Neuronal stem cell (in vitro differentiated cells): Measurements from ENCODE around the gene TMEM108.

ENCODE experiments used
- DNase-seq: peaks from one replicate; pipeline ENCODE4 v3.0.0-alpha.2; 2013; ENCODE audit warnings: low spot score
- H2AFZ ChIP-seq: one replicate; pipeline ENCODE4 v1.6.1; 2013; ENCODE audit warnings: mild to moderate bottlenecking, low read length, inconsistent platforms
- H2AK5ac ChIP-seq: 2 replicates; pipeline ENCODE4 v1.6.1; 2013; ENCODE audit warnings: low read depth, mild to moderate bottlenecking, inconsistent platforms, low read length, moderate library complexity, mixed read lengths
- H2BK120ac ChIP-seq: 2 replicates; pipeline ENCODE4 v1.6.1; 2013; ENCODE audit warnings: low read depth, mild to moderate bottlenecking, inconsistent platforms, low read length, moderate library complexity, mixed read lengths
- H2BK12ac ChIP-seq: one replicate; pipeline ENCODE4 v1.6.1; 2013; ENCODE audit warnings: low read length, inconsistent platforms
- H2BK15ac ChIP-seq: 2 replicates; pipeline ENCODE4 v1.6.1; 2013; ENCODE audit warnings: mild to moderate bottlenecking, low read length, inconsistent platforms, mixed read lengths
- H2BK5ac ChIP-seq: one replicate; pipeline ENCODE4 v1.6.1; 2013; ENCODE audit warnings: inconsistent platforms, mild to moderate bottlenecking, low read length, moderate library complexity
- H3K14ac ChIP-seq: one replicate; pipeline ENCODE4 v1.6.1; 2013; ENCODE audit warnings: low read length, inconsistent platforms
- H3K18ac ChIP-seq: 2 replicates; pipeline ENCODE4 v1.6.1; 2013; ENCODE audit warnings: low read length, inconsistent platforms
- H3K23ac ChIP-seq: 2 replicates; pipeline ENCODE4 v1.6.1; 2013; ENCODE audit warnings: low read depth, mild to moderate bottlenecking, mixed read lengths, low read length, inconsistent platforms; ENCODE audit not compliant: poor library complexity
- H3K27ac ChIP-seq: replicated peaks from 3 replicates; pipeline ENCODE4 v1.5.1; 2013; ENCODE audit warnings: low read length, inconsistent platforms
- H3K27me3 ChIP-seq, 3 experiments: 2 replicates each; pipeline ENCODE4 v1.6.1; 2013; ENCODE audit warnings: low read length in 3 of 3, mild to moderate bottlenecking in 2 of 3, inconsistent platforms in 1 of 3, low read depth in 1 of 3, mixed read lengths in 1 of 3, moderate library complexity in 1 of 3; ENCODE audit not compliant: control insufficient read depth in 3 of 3, insufficient read depth in 3 of 3
- H3K36me3 ChIP-seq, 2 donors: replicated peaks in 1 of 2; 2 replicates each; pipeline ENCODE4 v1.6.1; 2013; ENCODE audit warnings: low read length in 2 of 2; ENCODE audit not compliant: control insufficient read depth in 2 of 2, insufficient read depth in 2 of 2
- H3K4ac ChIP-seq: 2 replicates; pipeline ENCODE4 v1.6.1; 2013; ENCODE audit warnings: inconsistent platforms, mild to moderate bottlenecking, low read length, moderate library complexity
- H3K4me1 ChIP-seq, 2 donors: 1 replicate in 1 of 2; 2 replicates in 1 of 2; pipeline ENCODE4 v1.6.1; 2013; ENCODE audit warnings: low read length in 2 of 2, low read depth in 1 of 2; ENCODE audit not compliant: control insufficient read depth in 2 of 2, insufficient read depth in 1 of 2
- H3K4me2 ChIP-seq: one replicate; pipeline ENCODE4 v1.6.1; 2013; ENCODE audit warnings: mild to moderate bottlenecking, low read length, inconsistent platforms; ENCODE audit not compliant: insufficient read depth, poor library complexity, severe bottlenecking
- H3K4me3 ChIP-seq, 2 donors: 2 replicates each; pipeline ENCODE4 v1.5.1; 2013; ENCODE audit warnings: low read length in 2 of 2, mild to moderate bottlenecking in 2 of 2, inconsistent platforms in 1 of 2, moderate library complexity in 1 of 2
- H3K79me1 ChIP-seq: one replicate; pipeline ENCODE4 v1.6.1; 2013; ENCODE audit warnings: low read depth, mild to moderate bottlenecking, inconsistent platforms, low read length, moderate library complexity
- H3K9ac ChIP-seq: one replicate; pipeline ENCODE4 v1.6.1; 2013; ENCODE audit warnings: mild to moderate bottlenecking, low read depth, low read length, inconsistent platforms; ENCODE audit not compliant: poor library complexity
- H3K9me3 ChIP-seq, 2 donors: replicated peaks in 1 of 2; 2 replicates each; pipeline versions ENCODE3 to v1.6.1; 2013; ENCODE audit warnings: low read length in 2 of 2, mild to moderate bottlenecking in 2 of 2, inconsistent platforms in 1 of 2, low read depth in 1 of 2, mixed read lengths in 1 of 2, moderate library complexity in 1 of 2; ENCODE audit not compliant: control insufficient read depth in 2 of 2, insufficient read depth in 1 of 2
- H4K8ac ChIP-seq: one replicate; pipeline ENCODE4 v1.6.1; 2013; ENCODE audit warnings: low read depth, mild to moderate bottlenecking, inconsistent platforms, low read length, moderate library complexity
- H4K91ac ChIP-seq: one replicate; pipeline ENCODE4 v1.6.1; 2013; ENCODE audit warnings: low read length, low read depth, mild to moderate bottlenecking, inconsistent platforms; ENCODE audit not compliant: poor library complexity
- WGBS, 2 donors: extraction: QIAGEN DNeasy Blood & Tissue Kit; methylation state at CpG; one replicate each; pipeline ENCODE4 v1.1.7; 2013; ENCODE audit warnings: missing lambda C conversion rate in 2 of 2, mixed read lengths in 1 of 2; ENCODE audit not compliant: insufficient read length in 2 of 2, insufficient replicate concordance in 1 of 2; ENCODE audit errors: extremely low coverage in 2 of 2; 5-methylcytosine and 5-hydroxymethylcytosine counted together

Gene TMEM108

DNA sequence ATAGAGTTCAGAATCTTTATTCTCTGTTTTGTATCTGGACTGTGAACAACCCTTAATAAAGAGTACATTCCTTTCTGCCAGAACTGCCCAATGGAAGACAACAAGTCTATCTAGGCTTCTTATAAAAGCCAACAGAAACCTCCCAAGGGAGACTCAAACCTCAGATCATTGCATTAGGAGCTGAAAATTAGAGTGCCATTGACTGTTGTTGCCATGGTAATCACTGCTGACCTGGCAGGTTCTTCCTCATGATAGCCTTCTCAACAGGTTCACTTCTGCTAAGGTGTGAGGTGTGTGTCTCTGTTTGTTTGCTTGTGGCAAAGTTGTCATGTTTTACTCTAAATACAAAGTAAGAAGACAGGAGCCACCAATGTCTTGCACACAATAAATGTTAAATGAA is 79.2 kb downstream of the TMEM108 start:
- H2AFZ ChIP-seq, result no peak overlapping the region
- H3K4me2 ChIP-seq, result no peak overlapping the region
- H3K27me3 ChIP-seq, result no peaks in the 10 kb centered on the region
- no peak overlapping the region for H4K91ac ChIP-seq
- H2BK12ac ChIP-seq, result no peak overlapping the region
- H3K4me1 ChIP-seq, result peaks cover 0 to 9% of the 10 kb centered on the region in 2 donors
- no peaks in the 10 kb centered on the region for H3K9me3 ChIP-seq
- no peaks in the 10 kb centered on the region for H3K36me3 ChIP-seq
- no peaks in the 10 kb centered on the region for H3K79me1 ChIP-seq
- H3K18ac ChIP-seq, result no peak overlapping the region
- no peak overlapping the region for H4K8ac ChIP-seq
- H2BK120ac ChIP-seq, result no peak overlapping the region
- H2BK15ac ChIP-seq, result no peak overlapping the region
- no peak for DNase-seq
- no peak overlapping the region for H3K4ac ChIP-seq
- H3K27ac ChIP-seq, result no peak overlapping the region
- no peak overlapping the region for H3K14ac ChIP-seq
- H2AK5ac ChIP-seq, result no peak overlapping the region
- no peak overlapping the region for H3K4me3 ChIP-seq
- H3K9ac ChIP-seq, result no peak overlapping the region
- H2BK5ac ChIP-seq, result no peak overlapping the region
- no peak overlapping the region for H3K23ac ChIP-seq

DNA sequence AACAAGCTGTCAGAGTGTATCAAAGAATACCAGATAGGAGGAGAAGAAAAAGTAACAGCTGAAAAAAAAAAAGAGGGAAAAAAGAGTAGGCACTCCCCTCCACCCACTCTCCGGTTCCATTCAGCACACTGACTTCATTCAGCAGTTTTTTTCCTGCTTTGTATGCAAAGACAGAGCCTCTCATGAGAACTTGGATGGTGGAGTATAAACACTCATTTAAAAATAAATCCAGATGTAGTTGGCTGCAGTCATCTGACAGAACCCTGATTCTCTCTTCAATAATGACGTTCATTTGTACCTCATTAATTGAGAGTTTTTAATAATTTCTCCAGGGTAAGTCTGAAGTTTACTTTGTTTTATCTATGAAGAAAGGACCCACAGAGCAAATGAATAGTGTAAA is 81.0 kb downstream of the TMEM108 start:
- peaks cover 0 to 9% of the 10 kb centered on the region in 2 donors for H3K4me1 ChIP-seq
- H3K4ac ChIP-seq, result no peak overlapping the region
- no peak overlapping the region for H3K23ac ChIP-seq
- H3K27me3 ChIP-seq, result no peaks in the 10 kb centered on the region
- H2BK120ac ChIP-seq, result no peak overlapping the region
- no peak for DNase-seq
- WGBS, 2 donors, result no CpG with 5 or more reads among the region's 2 CpGs
- H3K18ac ChIP-seq, result no peak overlapping the region
- no peak overlapping the region for H2AFZ ChIP-seq
- H2BK5ac ChIP-seq, result no peak overlapping the region
- no peak overlapping the region for H3K14ac ChIP-seq
- no peaks in the 10 kb centered on the region for H3K9me3 ChIP-seq
- no peak overlapping the region for H3K4me3 ChIP-seq
- no peak overlapping the region for H4K8ac ChIP-seq
- no peak overlapping the region for H2AK5ac ChIP-seq
- H2BK15ac ChIP-seq, result no peak overlapping the region
- H3K36me3 ChIP-seq, result no peaks in the 10 kb centered on the region
- no peak overlapping the region for H4K91ac ChIP-seq
- no peak overlapping the region for H3K27ac ChIP-seq
- no peak overlapping the region for H3K9ac ChIP-seq
- no peak overlapping the region for H2BK12ac ChIP-seq
- no peak overlapping the region for H3K4me2 ChIP-seq
- no peaks in the 10 kb centered on the region for H3K79me1 ChIP-seq

DNA sequence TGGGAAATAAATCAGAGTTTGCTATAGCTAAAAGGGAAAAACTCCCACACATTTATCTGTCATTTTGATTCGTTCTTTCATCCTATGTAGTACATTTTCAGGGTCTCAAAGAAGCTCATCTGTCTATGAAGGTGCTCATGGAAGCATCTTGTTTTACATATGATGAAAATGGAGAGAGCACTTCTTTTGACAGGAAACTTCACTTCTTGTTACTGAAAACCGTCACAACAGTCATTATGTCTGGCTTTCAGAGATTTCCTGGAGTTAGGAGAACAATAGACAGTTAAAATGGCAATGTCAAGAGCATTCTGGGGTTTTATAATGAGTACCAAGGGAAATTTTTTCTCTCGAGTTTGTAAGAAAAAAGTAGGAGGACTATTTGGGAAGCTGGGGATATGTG is 83.3 kb downstream of the TMEM108 start:
- H3K23ac ChIP-seq, result no peak overlapping the region
- no peak overlapping the region for H4K91ac ChIP-seq
- no peak overlapping the region for H2BK15ac ChIP-seq
- no peak overlapping the region for H3K4ac ChIP-seq
- H3K4me3 ChIP-seq, result no peak overlapping the region
- no peak overlapping the region for H3K9ac ChIP-seq
- no CpG with 5 or more reads among the region's 3 CpGs for WGBS, 2 donors
- H4K8ac ChIP-seq, result no peak overlapping the region
- H2AK5ac ChIP-seq, result no peak overlapping the region
- no peak overlapping the region for H2BK120ac ChIP-seq
- H3K36me3 ChIP-seq, result no peaks in the 10 kb centered on the region
- H3K4me2 ChIP-seq, result no peak overlapping the region
- no peak overlapping the region for H2BK12ac ChIP-seq
- H3K27me3 ChIP-seq, result no peaks in the 10 kb centered on the region
- no peaks in the 10 kb centered on the region for H3K79me1 ChIP-seq
- H3K14ac ChIP-seq, result no peak overlapping the region
- H3K18ac ChIP-seq, result no peak overlapping the region
- DNase-seq, result no peak
- H3K9me3 ChIP-seq, result no peaks in the 10 kb centered on the region
- no peak overlapping the region for H2BK5ac ChIP-seq
- peaks cover 0 to 10% of the 10 kb centered on the region in 2 donors for H3K4me1 ChIP-seq
- no peak overlapping the region for H3K27ac ChIP-seq
- H2AFZ ChIP-seq, result no peak overlapping the region

DNA sequence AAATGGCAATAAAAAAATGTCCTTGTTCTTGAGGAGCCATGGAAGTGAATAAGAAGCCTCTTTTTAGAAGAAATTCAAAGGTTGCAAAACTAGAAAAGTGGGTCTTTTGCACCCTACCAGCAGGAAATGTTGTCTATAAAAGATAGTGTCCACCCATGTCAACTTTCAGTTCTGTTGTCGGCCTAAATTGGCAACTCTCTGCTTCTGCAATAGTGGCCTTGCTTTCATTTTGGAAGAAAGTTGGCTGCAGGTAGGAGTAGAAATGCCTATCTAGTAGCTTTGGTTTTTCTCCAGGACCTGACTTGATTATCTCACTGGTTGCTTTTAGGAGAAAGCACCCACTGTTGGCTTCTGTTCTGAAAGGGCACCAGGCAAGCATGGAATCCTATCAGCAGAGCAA is 85.4 kb downstream of the TMEM108 start:
- no peak overlapping the region for H3K27ac ChIP-seq
- no peak overlapping the region for H4K91ac ChIP-seq
- no peak overlapping the region for H3K4me3 ChIP-seq
- no peak overlapping the region for H3K18ac ChIP-seq
- no peaks in the 10 kb centered on the region for H3K79me1 ChIP-seq
- no peak overlapping the region for H2AK5ac ChIP-seq
- no CpG with 5 or more reads among the region's 1 CpG for WGBS, 2 donors
- DNase-seq, result no peak
- no peak overlapping the region for H3K4ac ChIP-seq
- no peak overlapping the region for H3K4me2 ChIP-seq
- H3K9me3 ChIP-seq, result no peaks in the 10 kb centered on the region
- H3K27me3 ChIP-seq, result no peaks in the 10 kb centered on the region
- peaks cover 0 to 5% of the 10 kb centered on the region in 2 donors for H3K4me1 ChIP-seq
- no peaks in the 10 kb centered on the region for H3K36me3 ChIP-seq
- H3K14ac ChIP-seq, result no peak overlapping the region
- H2BK12ac ChIP-seq, result no peak overlapping the region
- H2BK120ac ChIP-seq, result no peak overlapping the region
- H3K9ac ChIP-seq, result no peak overlapping the region
- no peak overlapping the region for H2AFZ ChIP-seq
- no peak overlapping the region for H4K8ac ChIP-seq
- no peak overlapping the region for H2BK15ac ChIP-seq
- H3K23ac ChIP-seq, result no peak overlapping the region
- no peak overlapping the region for H2BK5ac ChIP-seq
